GM13976 (cell line): Measurements from ENCODE around the gene PRRC2A.

Experiments used
- DNase-seq: peaks from one replicate; pipeline ENCODE4 v3.0.0; 2012; ENCODE audit warnings: low spot score
- CTCF ChIP-seq: IDR thresholded peaks from 2 replicates; pipeline ENCODE4 v1.5.1; 2012; ENCODE audit warnings: borderline replicate concordance, mild to moderate bottlenecking; ENCODE audit not compliant: insufficient read depth; ENCODE audit errors: extremely low read depth, missing control alignments, control extremely low read depth
- in situ Hi-C: fragments of 300-500 bp; cut with MboI; formaldehyde crosslinking; loops from one replicate; pipeline ENCODE4 v1.12.0; 2022; ENCODE audit warnings: low sequenced_read_pairs, mixed read lengths, inconsistent platforms; ENCODE audit not compliant: unreplicated experiment

Gene PRRC2A

GRCh38 chr6:31636698-31637596, 16.4 kb downstream of the PRRC2A start:
- no peak for TF ChIP-seq CTCF
- no peak for DNase-seq
- in situ Hi-C loops = no loop called here

- no peak for DNase-seq
- in situ Hi-C loops = no loop called here
Measured at GRCh38 chr6:31639043-31639442, 18.5 kb downstream of the PRRC2A start.

GRCh38 chr6:31639449-31639861, 18.9 kb downstream of the PRRC2A start:
- no peak for TF ChIP-seq CTCF
- in situ Hi-C loops = no loop called here
- DNase-seq = no peak

More at GRCh38 chr6:31639043-31639442, 18.5 kb downstream of the PRRC2A start:
- TF ChIP-seq CTCF = no peak

- no peak for TF ChIP-seq CTCF
- DNase-seq = no peak
- in situ Hi-C loops = no loop called here
Measured at GRCh38 chr6:31640612-31641011, 20.1 kb downstream of the PRRC2A start.

- DNase-seq = no peak
- no peak for TF ChIP-seq CTCF
- in situ Hi-C loops = no loop called here
Measured at GRCh38 chr6:31641370-31641769, 20.9 kb downstream of the PRRC2A start.

- DNase-seq = no peak
- in situ Hi-C loops = no loop called here
- no peak for TF ChIP-seq CTCF
Measured at GRCh38 chr6:31642798-31643570, 22.5 kb downstream of the PRRC2A start.
